GM18873 (cell line): ENCODE data around the gene FRS2.

Source experiments
- ATAC-seq: cut with Tn5 transposase; IDR thresholded peaks from one replicate; pipeline ENCODE4 v1.9.1; 2021; ENCODE audit warnings: mild to moderate bottlenecking, moderate library complexity, moderate number of reproducible peaks; ENCODE audit not compliant: unreplicated experiment, low FRiP score

The FRS2 gene

DNA sequence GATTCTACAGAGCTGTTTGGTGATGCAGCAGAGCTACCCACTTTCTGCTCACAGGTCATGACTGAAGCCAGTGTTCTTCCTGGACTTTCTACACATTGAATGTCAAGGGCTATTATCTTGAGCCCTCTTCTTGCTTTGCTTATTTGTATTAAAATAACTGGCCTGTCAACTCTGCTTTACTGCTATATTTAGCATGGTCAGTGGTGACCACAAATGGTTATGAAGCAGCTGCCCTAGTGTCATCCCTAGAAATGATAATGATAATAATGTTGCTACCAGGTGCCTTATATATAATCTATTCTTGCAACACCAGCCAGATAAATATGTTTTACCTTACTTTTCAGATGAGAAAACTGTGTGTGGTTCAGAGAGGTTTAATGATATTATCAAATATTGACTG, 143.2 kb downstream of the FRS2 start:
- ATAC-seq, result no peak

DNA sequence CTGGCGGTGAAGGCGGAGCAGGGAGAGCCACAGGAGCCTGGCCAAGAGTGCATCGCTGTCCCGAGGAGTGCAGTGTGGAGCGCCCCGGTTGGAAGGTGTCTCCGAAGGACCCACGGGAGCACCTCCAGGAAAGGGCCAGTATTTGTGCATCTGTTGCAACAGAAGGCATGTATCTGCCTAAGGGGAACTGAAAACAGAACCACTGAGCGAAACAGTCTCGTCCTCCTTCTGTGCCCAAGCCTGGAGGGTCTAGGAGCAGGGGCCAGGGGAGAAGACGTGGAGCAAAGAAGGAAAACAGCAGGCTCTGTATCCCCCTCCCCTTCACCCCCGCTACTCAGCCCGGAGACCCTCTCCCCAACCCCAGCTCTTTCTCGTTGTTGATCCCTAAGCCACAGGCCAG, 145.8 kb downstream of the FRS2 start:
- ATAC-seq, result no peak

DNA sequence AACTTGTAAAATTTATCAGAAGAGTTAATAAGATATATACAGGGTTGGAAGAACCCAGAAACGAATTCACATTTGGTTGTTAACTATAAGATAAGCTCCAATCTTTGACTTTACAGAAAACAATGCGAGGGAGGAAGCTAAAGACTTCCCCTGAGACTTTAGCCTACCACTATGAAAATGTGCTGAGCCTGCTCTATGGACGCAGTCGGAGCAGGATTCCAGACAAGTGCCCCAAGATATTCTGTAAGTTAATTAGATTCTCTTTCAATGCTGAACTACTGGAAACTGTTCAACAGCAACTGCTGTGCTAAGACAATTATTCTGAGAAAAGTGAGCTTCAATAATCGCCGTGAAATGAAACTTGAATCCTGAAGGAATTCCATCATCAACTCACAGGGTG, 148.9 kb downstream of the FRS2 start:
- no peak for ATAC-seq

DNA sequence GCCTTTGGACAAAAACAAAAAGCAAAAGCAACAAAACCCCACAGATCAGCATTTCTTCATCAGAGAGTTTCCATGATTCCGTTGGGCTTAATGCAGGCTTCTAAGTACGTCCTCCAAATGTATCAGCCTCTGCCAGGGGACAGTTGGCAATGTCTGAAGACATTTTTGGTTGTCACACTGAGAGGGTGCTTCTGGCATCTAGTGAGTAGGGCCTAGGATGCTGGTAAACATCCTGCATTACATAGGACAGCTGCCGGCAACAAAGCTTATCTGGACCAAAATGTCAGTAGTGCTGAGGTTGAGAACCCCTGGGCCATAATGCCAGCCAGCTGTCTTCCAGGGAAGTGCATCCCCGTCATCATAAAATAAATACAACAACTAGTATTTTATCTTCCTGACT, 149.9 kb downstream of the FRS2 start:
- ATAC-seq, result no peak

DNA sequence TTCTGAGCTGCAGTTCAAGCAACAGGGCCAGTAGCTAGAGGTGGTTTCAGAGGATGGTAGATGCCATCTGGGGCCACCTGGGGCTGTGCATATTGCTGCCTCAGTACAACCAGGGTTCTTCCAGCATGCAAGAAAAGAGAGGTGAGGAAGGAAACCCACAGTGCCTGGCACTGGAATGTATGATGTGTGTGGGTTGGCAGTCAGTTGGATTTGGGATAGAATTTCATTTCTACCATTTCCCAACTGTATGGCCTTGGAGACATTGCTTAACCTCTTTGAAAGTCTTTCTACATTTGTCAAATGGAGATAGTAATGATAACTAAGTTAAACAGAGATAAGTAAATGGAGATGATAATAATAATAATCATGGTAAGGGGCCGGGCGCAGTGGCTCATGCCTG, 150.7 kb downstream of the FRS2 start:
- ATAC-seq, result no peak

DNA sequence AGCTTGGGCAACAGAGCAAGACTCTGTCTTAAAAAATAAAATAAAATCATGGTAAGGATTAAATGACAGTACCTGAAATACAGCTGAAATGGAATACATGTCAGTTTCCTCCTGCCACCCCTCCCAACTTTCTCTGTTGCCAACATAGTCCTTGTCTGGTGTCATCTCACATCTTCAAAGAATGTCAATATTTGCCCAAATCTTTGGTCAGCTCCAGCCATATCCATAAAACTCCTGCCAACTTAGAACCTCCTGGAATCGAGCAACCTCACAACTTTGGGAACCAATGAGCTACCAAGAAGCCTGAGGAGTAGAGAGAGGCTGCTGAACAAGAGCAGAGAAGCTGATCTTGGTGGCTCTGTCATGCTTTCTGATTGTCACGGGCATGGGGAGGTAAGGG, 151.4 kb downstream of the FRS2 start:
- ATAC-seq, result no peak

DNA sequence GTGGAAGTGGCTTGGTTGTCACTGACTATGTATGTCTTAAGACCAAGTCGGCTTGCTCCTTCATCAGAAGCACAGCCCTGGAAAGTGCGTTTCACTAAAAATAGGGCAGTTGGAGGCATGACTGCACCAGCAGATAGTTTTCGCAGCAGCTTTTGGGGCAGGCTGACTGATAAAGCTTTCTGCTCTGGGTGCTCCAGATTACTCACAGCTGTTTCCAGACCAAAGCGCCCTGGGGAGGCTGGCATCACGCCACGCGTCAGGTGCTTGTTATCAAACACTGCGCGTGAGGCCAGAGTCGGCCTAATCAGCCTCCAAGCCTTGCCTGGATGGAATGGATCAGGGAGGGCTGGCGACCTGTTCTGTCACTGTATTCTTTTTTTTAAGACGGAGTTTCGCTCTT, 153.8 kb downstream of the FRS2 start:
- ATAC-seq, result no peak

DNA sequence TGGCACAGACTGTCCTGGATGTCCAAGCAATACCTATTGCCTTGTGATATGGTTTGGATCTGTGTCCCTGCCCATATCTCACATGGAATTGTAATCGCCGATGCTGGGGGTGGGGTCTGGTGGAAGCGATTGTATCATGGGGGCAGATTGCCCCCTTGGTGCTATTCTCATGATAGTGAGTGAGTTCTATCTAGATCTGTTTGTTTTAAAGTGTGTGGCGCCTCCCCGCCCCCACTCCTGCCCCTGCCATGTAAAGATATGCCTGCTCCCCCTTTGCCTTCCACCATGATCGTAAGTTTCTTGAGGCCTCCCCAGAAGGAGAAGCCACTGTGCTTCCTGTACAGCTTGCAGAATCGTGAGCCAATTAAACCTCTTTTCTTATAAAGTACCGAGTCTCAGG, 157.3 kb downstream of the FRS2 start:
- ATAC-seq, result no peak
